GM21529 (cell line): Measurements from ENCODE around the gene HMCN2.

Experiments
- ATAC-seq: cut with Tn5 transposase; IDR thresholded peaks from one replicate; pipeline ENCODE4 v1.9.1; 2021; ENCODE audit not compliant: unreplicated experiment

HMCN2 gene

DNA sequence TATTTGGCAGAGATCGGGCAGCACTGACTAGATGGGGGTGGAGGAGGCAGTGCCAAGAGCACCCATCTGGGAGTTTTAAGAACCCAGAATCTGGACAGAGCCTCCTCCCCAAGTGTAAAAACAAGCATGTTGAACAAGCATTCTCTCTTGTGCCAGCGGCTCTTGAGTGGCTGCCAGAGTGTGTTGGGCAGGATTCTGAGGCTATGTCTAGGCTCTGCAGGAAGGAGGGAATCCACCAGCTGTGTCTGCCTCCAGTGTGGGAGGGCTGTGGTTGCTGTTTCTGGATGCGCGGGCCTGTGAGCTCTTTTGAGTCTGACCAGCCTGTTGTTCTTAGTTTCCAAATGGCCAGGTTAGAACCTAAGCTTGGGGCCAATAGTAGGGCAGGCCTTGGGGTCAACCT, 39.8 kb downstream of the HMCN2 start:
- ATAC-seq: no peak

DNA sequence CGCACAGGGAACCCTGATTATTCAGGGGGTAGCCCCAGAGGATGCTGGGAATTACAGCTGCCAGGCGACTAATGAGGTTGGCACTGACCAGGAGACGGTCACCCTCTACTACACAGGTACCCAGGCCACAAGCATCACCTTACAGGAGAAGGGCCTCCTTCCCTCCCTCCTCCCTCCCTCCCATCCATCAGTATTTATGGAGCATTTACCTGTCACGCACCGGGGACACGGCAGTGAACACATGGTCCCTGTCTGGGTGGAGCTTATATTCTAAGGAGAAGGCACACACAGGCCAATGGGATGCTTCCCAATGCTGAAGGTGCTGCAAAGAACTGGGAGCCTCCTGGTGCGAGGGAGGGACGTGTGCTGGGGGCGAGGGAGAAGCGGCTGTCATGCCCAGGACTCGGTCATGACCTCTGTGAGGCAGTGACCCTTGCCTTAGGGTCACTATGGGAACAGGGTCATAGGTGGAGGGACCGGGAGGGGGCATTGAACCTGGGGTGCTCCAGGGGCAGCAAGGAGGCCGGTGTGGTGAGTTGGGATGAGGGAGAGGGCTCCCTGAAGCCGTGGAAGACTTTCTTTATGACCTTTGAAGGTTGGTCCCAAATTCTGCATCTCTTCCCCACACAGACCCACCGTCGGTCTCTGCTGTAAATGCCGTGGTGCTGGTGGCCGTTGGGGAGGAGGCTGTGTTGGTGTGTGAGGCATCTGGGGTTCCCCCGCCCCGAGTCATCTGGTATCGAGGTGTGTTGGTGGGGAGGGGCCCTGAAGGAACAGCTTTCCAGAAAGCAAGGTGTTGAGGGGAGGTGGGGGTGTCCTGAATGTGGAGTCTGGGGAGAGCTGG, 41.5 kb downstream of the HMCN2 start:
- ATAC-seq: no peak

- ATAC-seq: no peak
Observed at GRCh38 chr9:130307667-130307943, 42.0 kb downstream of the HMCN2 start.

- ATAC-seq: no peak
Observed at GRCh38 chr9:130308081-130308571, 42.6 kb downstream of the HMCN2 start.

DNA sequence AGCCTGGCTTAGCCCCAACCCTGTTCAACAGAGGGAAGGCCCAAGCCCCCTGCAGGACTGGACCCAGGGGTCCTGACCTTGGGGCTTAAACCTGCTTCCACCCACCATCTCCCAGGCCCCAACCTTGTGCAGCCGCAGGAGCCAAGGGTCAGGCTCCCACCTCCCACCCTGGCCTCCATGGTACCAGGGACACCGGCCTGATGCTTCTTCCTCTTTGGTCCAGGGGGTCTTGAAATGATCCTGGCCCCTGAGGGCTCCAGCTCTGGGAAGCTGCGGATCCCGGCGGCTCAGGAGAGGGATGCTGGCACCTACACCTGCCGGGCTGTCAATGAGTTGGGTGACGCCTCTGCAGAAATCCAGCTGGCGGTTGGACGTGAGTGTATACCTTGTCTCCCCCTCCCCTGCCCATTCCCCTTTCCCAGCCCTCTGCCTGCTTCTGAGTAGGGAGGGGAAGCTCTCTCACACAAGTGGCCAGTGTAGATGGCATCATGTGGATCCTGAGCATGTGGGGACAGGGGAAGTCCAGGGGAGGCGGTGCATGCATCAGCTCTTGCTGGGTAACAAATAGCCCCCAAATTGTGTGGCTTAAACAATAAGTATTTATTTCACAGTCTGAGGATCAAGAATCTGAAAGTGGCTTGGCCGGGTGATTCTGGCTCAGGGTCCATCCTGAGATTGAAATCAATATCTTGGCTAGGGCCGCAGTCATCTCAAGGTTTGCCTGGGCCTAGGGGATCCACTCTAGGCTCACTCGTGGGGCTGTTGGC, 44.3 kb downstream of the HMCN2 start:
- no peak for ATAC-seq

DNA sequence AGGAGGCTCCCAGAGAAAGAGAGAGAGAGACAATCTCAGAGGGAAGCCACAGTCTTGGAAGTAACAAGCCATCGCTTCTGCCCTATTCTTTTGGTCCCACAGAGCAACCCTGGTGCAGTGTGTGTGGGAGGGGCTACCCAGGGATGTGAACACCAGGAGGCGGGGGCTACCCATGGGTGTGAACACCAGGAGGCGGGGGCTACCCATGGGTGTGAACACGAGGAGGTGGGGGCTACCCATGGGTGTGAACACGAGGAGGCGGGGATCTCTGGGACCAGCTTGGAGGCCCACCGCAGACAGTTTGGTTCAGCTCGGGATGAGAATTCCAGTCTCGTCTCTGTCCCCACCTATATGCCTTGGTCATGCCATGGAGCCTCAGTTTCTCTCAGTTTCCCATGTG, 44.9 kb downstream of the HMCN2 start:
- no peak for ATAC-seq

GRCh38 chr9:130311003-130311402, 45.4 kb downstream of the HMCN2 start:
- ATAC-seq: no peak

GRCh38 chr9:130311408-130312140, 46.0 kb downstream of the HMCN2 start:
- ATAC-seq: no peak

DNA sequence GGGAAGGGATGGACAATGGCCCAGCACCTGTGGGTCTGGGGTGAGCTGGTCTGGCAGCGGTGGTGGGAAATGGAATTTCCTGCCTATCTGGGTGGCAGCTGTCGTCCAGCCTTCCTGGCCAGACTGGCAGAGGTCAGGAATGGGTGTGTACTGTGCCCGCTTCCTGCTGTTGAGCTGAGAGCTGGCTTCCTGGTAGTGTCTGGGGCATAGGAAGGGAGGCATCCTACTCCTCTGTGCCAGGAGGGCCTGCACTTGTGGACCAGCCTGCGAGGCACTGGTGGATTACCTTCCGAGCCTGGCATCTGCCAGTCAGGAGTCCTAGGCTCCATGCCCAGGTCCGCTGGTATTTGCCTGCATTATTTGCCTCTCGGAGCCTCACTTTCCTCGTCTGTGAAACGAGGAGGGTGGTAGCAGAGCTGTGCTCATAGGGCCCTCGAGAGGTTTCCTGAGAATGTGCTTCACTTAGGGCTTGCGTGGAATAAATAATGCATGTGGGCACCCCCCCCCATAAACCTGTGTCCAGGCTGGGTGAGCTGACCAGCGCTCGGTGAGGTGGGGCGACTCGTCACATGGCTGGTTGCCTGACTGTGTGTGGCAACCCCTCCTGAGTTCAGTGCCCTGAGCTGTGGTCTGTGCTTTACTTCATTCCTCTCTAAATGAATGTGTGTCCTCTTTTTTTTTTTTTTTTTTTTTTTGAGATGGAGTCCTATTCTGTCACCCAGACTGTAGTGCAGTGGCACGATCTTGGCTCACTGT, 47.7 kb downstream of the HMCN2 start:
- no peak for ATAC-seq

GRCh38 chr9:130315446-130316226, 50.1 kb downstream of the HMCN2 start:
- no peak for ATAC-seq

GRCh38 chr9:130316430-130316829, 50.9 kb downstream of the HMCN2 start:
- ATAC-seq: no peak

- ATAC-seq: no peak
Observed at GRCh38 chr9:130319300-130319699, 53.7 kb downstream of the HMCN2 start.

DNA sequence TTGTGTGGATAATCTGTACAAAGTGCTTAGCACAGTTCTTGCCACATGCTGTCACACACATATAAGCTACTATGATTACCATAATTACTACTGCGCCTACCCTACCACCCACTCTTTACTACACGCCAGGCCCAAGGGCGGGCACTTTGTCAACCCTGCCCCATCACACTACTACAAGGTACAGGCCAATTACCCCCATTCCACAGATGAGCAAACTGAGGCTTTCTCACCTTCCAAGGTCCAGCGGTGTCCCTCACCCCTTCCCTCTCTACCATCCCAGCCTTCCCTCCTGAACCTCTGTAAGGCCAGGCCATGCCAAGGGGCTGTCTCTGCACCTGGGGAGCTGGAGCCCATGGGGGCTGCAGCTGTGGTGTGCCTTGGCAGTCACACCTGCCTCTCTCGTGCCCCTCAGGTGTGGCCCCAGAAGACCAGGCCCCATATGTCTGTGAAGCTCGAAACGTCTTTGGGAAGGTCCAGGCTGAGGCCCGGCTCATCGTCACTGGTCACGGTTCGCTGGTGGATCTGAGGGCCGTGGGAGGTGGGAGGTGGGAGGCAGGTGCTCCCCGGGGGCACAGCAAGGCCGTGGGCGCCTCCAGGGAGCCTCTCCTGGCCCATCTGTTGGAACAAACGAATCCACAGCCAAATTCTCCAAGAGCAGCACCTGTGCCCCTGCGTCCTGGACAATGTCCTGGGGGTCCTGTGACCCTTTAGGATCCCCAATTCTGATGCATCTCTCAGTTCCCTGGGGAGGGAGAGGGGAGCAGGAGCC, 54.6 kb downstream of the HMCN2 start:
- no peak for ATAC-seq

GRCh38 chr9:130320723-130321481, 55.3 kb downstream of the HMCN2 start:
- ATAC-seq: no peak

DNA sequence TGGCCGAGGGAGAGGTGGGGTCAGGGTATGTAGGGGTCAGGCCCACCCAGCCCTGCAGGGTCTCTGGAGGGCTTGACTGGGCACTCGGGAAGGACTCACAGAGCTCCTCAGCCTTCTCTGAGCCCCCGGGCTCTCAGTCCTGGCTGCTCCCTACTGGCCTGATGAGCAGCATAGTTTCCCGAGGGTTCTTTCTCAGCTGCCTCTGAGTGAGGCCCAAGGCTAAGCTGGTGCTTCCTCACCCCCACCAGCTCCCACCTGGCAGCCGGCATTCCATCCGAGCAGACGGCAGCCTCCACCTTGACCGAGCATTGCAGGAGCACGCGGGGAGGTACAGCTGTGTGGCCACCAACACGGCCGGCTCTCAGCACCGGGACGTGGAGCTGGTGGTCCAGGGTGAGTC, 56.0 kb downstream of the HMCN2 start:
- no peak for ATAC-seq

DNA sequence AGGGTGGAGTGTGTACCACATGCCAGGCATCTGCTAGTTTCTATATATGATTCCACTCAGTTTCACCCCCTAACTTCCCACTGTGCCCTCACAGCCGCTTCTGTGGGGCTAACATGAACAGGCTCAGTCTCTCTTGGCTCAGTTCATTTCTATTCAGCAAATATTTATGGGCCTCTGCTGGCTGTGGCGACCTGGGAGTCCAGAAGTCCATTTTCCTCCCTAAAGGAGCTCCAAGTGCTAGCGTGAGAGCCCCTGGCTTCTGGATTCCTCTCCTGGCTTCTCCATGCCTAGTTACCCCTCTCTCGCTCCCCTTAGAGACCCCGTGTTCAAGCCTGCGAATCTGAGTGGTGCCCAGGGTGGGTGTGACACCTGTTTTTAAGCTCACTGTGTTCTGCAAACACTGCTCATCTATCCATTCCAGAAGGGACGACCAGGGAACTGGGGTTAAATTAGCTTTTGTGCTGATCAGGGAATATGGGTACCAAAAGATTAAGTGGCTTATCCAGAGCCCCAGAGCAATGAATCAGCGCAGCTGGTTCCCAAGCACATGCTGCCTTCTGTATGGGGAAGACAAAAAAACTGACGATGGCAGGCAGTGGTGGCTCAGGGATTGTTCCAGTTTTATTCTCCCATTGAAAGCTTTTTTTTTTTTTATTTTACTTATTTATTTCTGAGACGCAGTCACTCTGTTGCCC, 57.6 kb downstream of the HMCN2 start:
- no peak for ATAC-seq

DNA sequence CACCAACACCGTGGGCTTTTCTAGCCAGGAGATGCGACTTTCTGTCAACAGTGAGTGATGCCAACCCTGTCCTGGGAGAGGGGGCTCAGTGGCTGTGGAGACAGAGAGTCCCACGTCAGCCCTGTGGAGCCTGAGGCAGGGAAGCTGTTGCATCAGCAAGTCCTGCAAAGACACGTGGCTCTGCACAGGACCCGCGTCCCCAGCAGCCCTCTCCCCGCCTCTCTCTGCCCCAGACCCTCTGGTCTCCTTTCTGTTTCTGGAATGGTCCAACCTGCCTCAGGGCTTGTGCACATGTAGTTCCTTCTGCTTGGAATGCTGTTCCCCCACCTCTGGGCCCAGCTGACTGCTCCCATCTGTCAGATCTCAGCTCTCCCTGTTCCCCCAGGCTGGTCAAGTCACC, 60.4 kb downstream of the HMCN2 start:
- no peak for ATAC-seq
